SK-N-SH treated with all-trans-retinoic acid at 6 μM for 48 hours (cell line): ENCODE results near the gene F2.

ENCODE experiments used
- CREB5 ChIP-seq: fragments of 250-450 bp; sonication (Bioruptor Pico); IDR thresholded peaks from 2 replicates; pipeline ENCODE4 v1.5.1; 2020; ENCODE audit warnings: low read depth, mild to moderate bottlenecking, moderate library complexity
- ESRRG ChIP-seq: fragments of 250-450 bp; sonication (Bioruptor Pico); IDR thresholded peaks from 2 replicates; pipeline ENCODE4 v1.6.1; 2021; ENCODE audit warnings: mild to moderate bottlenecking
- PPARA ChIP-seq: fragments of 250-450 bp; sonication (Bioruptor Pico); IDR thresholded peaks from 2 replicates; pipeline ENCODE4 v1.5.0; 2020; ENCODE audit warnings: mild to moderate bottlenecking, borderline replicate concordance
- RARB ChIP-seq: fragments of 250-450 bp; sonication (Bioruptor Pico); IDR thresholded peaks from 2 replicates; pipeline ENCODE4 v1.8.0; 2021; ENCODE audit warnings: mild to moderate bottlenecking, moderate library complexity
- SNAI2 ChIP-seq: fragments of 250-450 bp; sonication (Bioruptor Pico); IDR thresholded peaks from 2 replicates; pipeline ENCODE4 v1.5.0; 2020; ENCODE audit warnings: mild to moderate bottlenecking, moderate library complexity

GRCh38 chr11:46761807-46762206 is 42.8 kb downstream of the F2 start:
- TF ChIP-seq PPARA (CRISPR knock-in tag) (no peak), SNAI2 (no peak), RARB (no peak), CREB5 (CRISPR knock-in tag) (no peak), ESRRG (CRISPR knock-in tag) (no peak)
